ENCODE measurements around the gene TMEM256.
"Not testable (repeated sequence)": the region's sequence is repeated elsewhere in the genome, so short reads cannot be mapped to it uniquely, and the experiment has no call there.

The TMEM256 gene

DNA sequence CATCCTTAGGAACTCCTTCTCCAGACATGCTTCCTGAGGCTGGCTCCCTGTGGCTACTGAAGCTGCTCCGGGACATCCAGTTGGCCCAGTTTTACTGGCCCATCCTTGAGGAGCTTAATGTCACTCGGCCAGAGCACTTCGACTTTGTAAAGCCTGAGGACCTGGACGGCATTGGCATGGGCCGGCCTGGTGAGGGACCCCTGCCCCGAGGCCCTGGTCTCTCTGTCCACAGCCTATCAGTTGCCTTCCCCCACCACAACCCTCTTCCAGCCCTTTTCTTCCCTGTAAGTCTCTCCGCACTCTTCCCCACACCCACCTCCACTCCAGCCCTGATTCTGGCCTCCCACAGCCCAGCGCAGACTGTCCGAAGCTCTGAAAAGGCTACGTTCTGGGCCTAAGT is 21.0 kb downstream of the TMEM256 start:
- DNase-seq, result no peak

DNA sequence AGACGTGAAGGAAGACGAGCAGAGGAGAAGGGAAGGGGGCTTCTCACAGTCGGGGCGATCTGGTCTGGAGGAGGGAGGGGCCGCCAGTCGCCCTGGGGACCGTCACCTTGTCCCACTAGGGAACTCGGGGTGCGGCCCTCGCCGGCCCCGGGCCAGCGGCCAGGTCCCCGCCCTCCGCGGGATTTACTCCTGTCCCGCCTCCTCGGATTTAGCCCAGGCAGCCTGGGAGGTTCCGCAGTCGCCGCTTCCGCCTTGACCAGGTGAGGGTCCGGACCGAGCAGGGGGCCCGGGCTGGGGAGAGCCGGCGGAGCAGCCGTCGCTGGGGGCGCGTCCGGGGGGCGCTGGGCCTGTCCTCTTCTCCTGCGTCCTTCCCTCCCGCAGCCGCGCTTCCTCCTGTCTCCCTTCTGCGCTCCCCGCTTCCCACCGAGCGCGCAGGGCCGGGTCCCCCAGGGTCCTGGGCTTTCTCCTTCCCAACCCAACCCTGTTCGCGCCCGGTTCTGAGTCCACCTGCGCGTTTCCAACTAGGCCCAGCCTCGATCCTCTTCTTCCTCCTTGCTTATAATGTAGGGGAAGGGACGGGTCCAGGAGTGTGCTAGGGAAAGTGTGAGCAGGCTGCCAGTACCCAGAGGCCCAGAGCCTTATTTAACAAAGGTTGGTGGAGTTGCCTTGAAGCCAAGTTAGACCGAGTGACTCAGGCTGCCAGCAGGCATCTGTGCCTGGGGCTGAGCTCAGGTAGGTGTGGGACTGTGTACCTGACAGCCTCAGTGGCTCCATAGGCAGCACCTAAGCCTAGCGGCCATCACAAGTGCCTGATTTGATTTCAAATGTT is 22.8 kb downstream of the TMEM256 start, which contains the start of gene TNK1:
Gene TNK1 (plus strand): TSS at position 235 of the 829 bp plus-strand sequence. CDS start 1,838 bp downstream, outside the sequence.
- no peak for DNase-seq

DNA sequence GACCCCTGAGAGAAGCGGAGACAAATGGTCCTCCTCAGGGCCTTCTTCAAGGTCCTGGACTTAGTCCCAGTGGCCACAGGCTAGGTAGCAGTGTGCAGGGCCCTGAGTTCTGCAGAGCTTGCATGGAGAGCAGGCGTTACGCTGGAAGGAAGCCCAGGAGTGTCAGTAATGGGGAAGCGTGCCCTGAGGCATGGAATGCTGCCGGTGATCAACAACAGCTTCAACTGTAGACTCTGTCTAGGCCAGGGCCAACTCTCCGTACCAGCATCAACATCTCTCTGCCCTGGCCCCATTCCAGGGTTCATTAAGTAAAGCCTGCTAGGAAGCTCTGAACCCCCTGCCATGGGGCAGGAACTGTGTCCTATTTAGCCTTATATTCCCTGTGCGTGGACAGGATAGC is 23.6 kb downstream of the TMEM256 start:
- no peak for DNase-seq

DNA sequence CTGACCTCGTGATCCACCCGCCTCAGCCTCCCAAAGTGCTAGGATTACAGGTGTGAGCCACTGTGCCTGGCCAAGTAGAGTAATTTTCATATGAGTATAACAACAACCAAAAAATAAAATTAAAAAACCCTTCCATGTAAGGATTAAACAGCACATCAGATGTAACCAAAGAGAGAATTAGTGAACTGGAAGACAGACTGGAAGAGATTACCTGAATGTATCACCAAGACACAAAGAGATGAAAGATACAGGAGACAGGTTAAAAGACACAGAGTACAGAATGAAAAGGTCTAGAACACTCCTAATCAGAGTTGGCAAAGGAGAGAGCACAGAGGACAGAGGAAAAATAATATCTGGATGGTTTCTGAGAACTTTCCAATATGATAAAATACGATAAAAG is 24.8 kb downstream of the TMEM256 start:
- no peak for DNase-seq

DNA sequence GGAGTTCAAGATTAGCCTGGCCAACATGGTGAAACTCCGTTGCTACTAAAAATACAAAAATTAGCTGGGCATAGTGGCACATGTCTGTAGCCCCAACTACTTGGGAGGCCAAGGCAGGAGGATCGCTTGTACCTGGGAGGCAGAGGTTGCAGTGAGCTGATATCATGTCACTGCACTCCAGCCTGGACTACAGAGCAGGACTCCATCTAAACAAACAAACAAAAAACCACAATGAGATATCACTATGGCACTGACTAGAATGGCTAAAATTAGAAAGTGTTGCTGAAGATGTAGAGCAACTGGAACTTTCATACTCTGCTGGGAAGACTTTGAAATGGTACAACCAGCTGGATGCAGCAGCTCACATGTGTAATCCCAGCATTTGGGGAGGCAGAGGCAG is 29.5 kb downstream of the TMEM256 start:
- no peak for DNase-seq

DNA sequence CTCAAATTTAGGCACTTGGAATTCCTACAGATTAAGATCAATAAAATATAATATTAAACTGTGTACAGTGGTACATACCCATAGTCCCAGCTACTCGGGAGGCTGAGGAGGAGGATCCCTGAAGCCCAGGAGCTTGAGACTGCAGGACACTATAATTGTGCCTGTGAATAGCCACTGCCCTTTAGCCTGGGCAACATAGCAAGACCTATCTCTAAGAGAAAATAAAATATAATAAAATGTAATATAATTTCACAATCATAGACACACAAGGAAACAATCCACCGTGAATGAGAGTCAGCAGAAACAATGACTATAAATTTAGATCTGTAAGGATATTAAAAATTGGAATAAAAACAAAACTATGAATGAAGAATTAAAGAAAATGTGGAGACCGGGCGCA is 33.0 kb downstream of the TMEM256 start:
- DNase-seq, result no peak

DNA sequence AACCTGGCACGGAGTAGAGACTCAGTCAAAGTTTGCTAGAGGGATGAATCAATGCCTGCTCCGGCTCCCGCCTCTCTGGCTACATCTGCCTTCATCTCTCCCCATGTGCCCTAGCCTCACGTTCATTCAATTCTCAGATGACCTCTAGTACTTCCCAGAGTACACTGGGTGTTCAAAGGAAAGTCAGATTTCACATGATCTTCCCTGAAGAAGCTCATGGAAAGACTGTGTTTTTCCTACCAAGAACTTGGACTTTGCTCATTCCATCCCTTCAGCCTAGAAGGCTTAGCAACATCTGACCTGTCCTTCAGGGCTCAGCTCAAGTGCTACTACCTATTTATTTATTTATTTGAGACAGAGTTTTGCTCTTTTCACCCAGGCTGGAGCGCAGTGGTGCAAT is 34.1 kb downstream of the TMEM256 start:
- no peak for DNase-seq

DNA sequence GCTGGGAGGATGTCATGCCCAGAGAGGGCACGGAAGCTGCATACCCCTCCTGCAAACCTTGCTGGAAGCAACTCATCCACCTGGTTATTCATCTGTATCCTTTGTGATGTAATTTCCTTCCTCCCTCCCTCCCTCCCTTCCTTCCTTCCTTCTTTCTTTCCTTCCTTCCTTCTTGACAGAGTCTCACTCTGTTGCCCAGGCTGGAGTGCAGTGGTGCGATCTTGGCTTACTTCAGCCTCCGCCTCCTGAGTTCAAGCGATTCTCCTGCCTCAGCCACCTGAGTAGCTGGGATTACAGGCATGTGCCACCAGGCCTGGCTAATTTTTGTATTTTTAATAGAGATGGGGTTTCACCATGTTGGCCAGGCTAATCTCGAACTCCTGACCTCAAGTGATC is 35.3 kb downstream of the TMEM256 start:
- not testable (repeated sequence) for DNase-seq

DNA sequence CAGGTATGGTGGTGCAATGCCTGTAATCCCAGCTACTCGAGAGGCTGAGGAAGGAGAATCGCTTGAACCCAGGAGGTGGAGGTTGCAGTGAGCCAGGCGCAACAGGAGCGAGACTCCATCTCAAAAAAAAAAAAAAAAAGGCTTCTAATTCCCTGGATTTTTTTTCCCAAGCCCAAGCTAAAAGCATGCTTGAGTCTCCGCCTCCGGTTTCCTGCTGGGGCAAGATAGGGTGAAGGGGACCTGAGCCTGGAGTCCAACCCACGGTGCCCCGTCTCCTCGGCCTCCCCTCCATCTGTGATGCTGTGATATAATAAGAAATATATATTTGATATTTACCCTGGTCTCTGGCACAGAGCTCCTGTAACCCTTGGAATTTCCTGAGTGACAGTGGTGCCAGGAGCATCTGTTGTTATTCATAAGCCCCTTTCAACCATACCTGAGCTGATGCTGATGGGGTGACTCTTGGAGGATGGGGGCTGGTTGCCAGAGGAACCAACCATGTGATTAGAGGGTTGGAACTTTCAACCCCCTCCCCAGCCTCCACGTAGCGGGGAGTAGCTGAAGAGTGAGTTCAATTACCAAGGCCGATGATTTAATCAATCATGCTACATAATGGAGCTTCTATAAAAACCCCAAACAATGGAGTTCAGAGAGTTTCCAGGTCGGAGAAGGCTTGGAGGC is 35.8 kb downstream of the TMEM256 start:
- DNase-seq, result no peak

DNA sequence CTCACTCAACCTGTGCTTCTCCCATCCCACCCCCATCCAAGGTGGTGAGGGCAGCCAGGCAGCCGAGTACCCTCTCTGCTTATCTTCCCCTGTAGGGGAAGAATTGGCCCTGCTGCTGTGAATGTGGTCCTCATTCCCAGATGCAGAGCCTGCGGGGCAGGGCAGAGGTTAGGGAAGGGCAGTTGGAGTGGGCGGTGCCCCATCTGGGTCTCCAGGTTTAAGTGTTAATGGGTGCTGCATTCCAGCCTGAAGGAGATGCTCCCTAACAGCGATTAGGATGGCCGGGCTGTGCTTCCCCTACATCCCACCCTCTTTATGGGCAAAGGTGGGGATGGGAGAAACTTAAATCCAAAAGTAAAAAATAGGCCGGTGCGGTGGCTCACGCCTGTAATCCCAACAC is 36.8 kb downstream of the TMEM256 start:
- DNase-seq, result no peak

DNA sequence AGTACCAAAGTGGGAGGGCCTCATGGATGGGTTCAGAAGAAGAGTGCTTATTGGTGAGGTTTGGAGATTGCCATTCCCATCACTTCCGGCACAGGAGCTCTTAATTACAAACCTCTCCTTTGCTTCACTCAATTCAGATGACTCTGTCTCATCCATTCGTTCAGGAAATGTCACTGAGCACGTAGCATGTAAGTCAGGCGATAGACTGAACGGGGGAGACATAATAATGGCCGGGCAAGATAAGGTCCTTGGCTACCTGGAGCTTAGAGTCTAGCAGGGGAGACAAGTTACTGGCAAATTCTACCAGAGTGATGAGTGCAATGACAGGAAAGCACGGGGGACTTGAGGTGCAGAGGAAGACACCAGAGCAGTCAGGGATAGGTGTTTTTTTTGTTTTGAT is 37.9 kb downstream of the TMEM256 start:
- not testable (repeated sequence) for DNase-seq

DNA sequence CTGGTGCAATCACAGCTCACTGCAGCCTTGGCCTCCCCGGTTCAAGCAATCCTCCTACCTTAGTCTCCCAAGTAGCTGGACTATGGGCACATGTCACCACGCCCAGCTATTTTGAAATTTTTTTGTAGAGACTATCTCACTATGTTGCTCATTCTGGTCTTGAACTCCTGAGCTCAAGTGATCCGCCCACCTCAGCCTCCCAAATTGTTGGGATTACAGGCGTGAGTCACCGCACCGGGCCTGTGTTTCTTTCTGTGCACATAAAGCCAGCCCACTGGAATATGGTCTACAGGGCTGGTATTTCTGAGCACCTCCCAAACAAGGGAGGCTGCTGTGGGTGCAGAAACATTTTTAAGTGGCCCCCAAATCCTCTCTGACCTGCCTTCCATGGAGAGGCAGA is 40.6 kb downstream of the TMEM256 start:
- no peak for DNase-seq

DNA sequence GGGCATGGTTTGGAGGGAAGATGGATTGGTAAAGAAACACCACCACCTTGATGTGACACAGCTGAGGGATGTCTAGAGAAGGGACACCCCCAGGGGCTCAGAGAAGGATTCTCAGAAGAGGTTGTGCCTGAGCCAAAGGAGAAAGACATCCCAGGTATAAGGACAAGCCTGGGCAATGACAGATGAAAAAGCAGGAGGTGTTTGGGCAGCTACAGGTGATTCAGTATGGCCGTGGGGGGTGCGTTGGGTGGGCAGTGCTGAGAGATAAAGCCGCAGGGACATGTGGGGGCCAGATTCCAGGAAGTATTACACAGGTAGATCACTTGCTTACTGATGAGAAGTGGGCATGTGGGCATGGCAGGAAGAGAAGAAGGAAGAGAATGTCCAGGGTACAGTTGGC is 42.0 kb downstream of the TMEM256 start:
- no peak for DNase-seq

DNA sequence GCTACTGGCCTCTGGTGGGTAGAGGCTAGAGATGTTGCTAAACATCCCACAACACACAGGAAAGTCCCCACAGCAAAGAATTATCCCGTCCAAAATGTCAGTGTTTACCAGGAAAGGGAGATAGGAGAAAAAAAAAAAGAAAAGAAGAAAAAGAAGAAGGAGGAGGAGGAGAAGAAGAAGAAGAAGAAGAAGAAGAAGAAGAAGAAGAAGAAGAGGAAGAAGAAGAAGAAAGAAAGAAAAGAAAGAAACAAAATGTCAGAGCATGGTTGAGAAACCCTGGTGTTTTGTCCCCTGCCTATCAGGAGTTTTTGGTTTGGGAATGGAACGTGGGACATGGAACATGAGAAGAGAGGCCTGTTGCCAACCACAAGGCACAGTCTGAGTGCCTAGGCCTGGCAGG is 46.5 kb downstream of the TMEM256 start:
- no peak for DNase-seq

DNA sequence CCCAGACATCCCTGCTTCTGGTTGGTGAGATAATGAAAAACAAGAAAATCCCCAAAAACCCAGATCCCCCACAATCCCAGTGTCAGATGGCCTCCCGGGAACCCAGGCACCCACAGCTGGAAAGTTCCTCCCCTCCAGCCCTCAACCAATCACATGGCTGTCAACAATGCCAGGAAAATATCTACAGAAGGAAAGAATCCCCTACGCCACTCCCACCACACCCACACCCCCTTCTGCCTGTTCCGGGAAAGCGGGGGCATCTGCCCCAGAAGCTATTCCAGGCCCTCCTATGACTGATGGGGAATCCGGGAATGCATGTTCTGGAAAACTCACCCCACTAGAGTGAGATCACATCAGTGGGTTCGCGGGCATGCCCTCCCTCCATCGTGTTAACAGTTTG is 47.1 kb downstream of the TMEM256 start:
- no peak for DNase-seq

DNA sequence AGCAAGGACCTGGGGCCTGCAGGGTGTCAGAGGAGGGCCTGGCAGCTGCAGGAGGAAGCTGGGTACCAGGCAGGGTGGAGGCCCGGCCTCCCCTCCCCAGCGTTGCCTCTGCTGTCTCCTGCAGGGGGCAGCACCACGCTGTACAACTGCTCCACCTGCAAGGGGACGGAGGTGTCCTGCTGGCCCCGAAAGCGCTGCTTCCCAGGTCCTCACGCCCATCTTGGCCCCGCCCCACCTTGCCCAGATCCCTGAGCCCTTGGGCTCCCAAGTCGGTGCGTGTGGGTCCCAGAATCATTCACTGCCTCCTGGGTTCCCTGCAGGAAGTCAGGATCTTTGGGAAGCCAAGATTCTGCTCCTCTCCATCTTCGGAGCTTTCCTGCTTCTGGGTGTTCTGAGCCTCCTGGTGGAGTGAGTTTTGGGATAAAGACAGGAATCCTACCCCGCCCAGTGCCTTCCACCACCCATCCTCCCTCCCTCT is 47.8 kb downstream of the TMEM256 start:
- no peak for DNase-seq

DNA sequence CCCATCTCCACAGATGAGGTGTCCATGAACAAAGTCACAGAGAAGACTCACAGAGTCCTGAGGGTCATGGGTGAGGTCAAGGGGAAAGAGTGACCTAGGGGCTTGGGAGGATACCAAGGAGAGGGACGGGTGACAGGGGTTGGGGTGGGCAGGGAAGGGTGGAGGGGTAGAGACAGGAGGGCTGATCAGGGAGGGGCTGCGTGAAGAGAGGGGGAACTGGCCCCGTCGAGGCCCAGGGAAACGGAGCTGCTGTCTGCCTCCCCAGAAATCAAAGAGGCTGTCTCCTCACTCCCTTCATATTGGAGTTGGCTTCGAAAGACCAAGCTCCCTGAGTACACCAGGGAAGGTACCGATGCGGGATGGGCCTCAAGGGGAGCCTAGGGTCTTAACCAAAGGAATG is 48.3 kb downstream of the TMEM256 start:
- no peak for DNase-seq

DNA sequence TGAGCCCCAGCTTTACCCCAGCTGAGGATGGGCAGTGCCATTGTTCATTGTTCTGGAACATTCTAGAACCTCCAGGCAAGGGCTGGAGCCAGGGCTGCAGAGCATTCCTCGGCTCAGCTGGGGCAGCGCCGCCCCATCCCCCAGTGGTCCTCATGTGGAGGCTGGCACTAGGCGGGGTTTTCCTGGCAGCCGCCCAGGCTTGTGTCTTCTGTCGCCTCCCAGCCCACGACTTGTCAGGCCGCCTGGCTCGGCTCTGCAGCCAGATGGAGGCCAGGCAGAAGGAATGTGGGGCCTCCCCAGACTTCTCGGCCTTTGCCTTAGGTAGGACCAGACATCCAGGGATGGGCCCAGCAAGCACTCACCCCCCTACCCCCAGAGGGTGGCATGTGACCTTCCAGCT is 48.8 kb downstream of the TMEM256 start, which contains the start of gene TMEM95:
Gene TMEM95 (plus strand): TSS at position 104 of the 400 bp plus-strand sequence. CDS start 49 bp downstream, at position 153.
- DNase-seq, result no peak

DNA sequence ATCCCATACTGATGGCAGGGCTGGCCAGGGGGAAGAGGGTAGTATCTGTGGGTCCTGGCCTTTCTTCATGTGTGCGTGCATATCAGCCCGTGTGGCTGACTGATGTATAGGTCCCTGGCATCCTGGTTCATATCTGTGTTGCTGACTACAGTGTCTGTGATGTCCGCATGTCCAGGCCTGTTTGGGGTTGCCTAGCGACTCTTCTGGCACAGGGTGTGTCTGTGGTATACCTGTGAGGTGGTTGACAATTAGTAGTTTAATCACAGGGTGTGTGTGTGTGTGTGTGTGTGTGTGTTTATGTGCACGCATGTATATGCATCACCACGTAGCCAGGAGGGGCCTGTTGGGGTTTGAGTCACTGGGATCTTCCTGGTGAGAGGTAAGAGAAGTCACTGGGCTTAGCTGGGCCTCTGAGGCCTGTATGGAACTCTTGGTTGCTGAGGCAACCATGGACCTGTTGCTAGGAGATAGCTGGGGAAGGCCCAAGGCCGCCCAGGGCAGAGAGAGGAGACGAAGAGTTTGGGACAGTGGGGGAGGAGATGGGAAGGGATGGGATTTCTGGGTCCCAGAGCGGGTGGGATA is 49.5 kb downstream of the TMEM256 start:
- DNase-seq, result no peak
